Measurements from ENCODE around the gene ETS1.

Gene ETS1

GRCh38 chr11:128619007-128619406 lies 31.6 kb upstream of the ETS1 start:
- DNase-seq (ENCODE audit: low read depth): no peak

GRCh38 chr11:128618603-128619002 lies 31.2 kb upstream of the ETS1 start:
- DNase-seq (ENCODE audit: low read depth): no peak

GRCh38 chr11:128616161-128616560 lies 28.8 kb upstream of the ETS1 start:
- no peak for DNase-seq (ENCODE audit: low read depth)

- no peak for DNase-seq (ENCODE audit: low read depth)
These were observed 28.3 kb upstream of the ETS1 start for GRCh38 chr11:128615612-128616011.

GRCh38 chr11:128615076-128615475 lies 27.7 kb upstream of the ETS1 start:
- no peak for DNase-seq (ENCODE audit: low read depth)

- DNase-seq (ENCODE audit: low read depth): no peak
These were observed 26.7 kb upstream of the ETS1 start for GRCh38 chr11:128614026-128614425.

GRCh38 chr11:128613300-128613995 lies 26.1 kb upstream of the ETS1 start:
- no peak for DNase-seq (ENCODE audit: low read depth)

GRCh38 chr11:128610721-128611617 lies 23.6 kb upstream of the ETS1 start:
- DNase-seq (ENCODE audit: low read depth): no peak

- DNase-seq (ENCODE audit: low read depth): no peak
These were observed 22.4 kb upstream of the ETS1 start for GRCh38 chr11:128609785-128610184.

GRCh38 chr11:128608746-128609407 lies 21.5 kb upstream of the ETS1 start:
- no peak for DNase-seq (ENCODE audit: low read depth)

- no peak for DNase-seq (ENCODE audit: low read depth)
These were observed 20.5 kb upstream of the ETS1 start for GRCh38 chr11:128607819-128608218.

- no peak for DNase-seq (ENCODE audit: low read depth)
These were observed 17.4 kb upstream of the ETS1 start for GRCh38 chr11:128604723-128605122.

- DNase-seq (ENCODE audit: low read depth): no peak
These were observed 16.5 kb upstream of the ETS1 start for GRCh38 chr11:128603752-128604414.

- no peak for DNase-seq (ENCODE audit: low read depth)
These were observed 15.8 kb upstream of the ETS1 start for GRCh38 chr11:128603003-128603696.

- DNase-seq (ENCODE audit: low read depth): no peak
These were observed 12.4 kb upstream of the ETS1 start for GRCh38 chr11:128599729-128600128.

- no peak for DNase-seq (ENCODE audit: low read depth)
These were observed 11.3 kb upstream of the ETS1 start for GRCh38 chr11:128598506-128599150.

GRCh38 chr11:128598096-128598495 lies 10.7 kb upstream of the ETS1 start:
- DNase-seq (ENCODE audit: low read depth): no peak

GRCh38 chr11:128597209-128597608 lies 9.9 kb upstream of the ETS1 start:
- DNase-seq (ENCODE audit: low read depth): no peak

GRCh38 chr11:128596250-128596649 lies 8.9 kb upstream of the ETS1 start:
- DNase-seq (ENCODE audit: low read depth): no peak

GRCh38 chr11:128595775-128596174 lies 8.4 kb upstream of the ETS1 start:
- DNase-seq (ENCODE audit: low read depth): no peak

GRCh38 chr11:128595221-128595620 lies 7.9 kb upstream of the ETS1 start:
- DNase-seq (ENCODE audit: low read depth): no peak

Data from stromal cell of bone marrow (primary cell).